Tibial nerve (tissue), 4 donors: ENCODE measurements around the gene TBC1D22B. TPM values are rescaled to one million over a fixed set of nuclear protein-coding genes. Genes with fewer than 3 reads are reported as not detected.

Source experiments
- DNase-seq, 2 donors: peaks; one replicate each; pipeline ENCODE4 v3.0.0-alpha.2; 2019; ENCODE audit warnings: low spot score in 2 of 2
- H3K27ac ChIP-seq, 4 donors: fragments of 200-600 bp; sonication (generic) in 3 of 4; one replicate each; pipeline ENCODE4 v1.5.1; 2017 to 2019; ENCODE audit warnings: mild to moderate bottlenecking in 1 of 4
- H3K27me3 ChIP-seq, 2 donors: fragments of 200-600 bp; sonication (generic) in 1 of 2; one replicate each; pipeline versions ENCODE4 v1.5.1 to v1.6.0; 2017 to 2019
- H3K36me3 ChIP-seq, 3 donors: fragments of 200-600 bp; sonication (generic); one replicate each; pipeline ENCODE4 v1.5.1; 2018 to 2019
- H3K4me1 ChIP-seq, 4 donors: fragments of 200-600 bp; sonication (generic) in 3 of 4; one replicate each; pipeline ENCODE4 v1.5.1; 2017 to 2019
- H3K4me3 ChIP-seq, 4 donors: fragments of 200-600 bp; sonication (generic) in 3 of 4; one replicate each; pipeline ENCODE4 v1.5.1; 2017 to 2019; ENCODE audit warnings: mild to moderate bottlenecking in 1 of 4, moderate library complexity in 1 of 4
- H3K9me3 ChIP-seq, 4 donors: fragments of 200-600 bp; sonication (generic) in 3 of 4; one replicate each; pipeline ENCODE4 v1.5.1; 2017 to 2019
- CTCF ChIP-seq, 5 experiments: fragments of 200-600 bp in 3 of 5; fragments of 450-650 bp in 2 of 5; sonication (generic) in 3 of 5; IDR thresholded peaks; one replicate each; pipeline ENCODE4 v1.5.1; 2016 to 2019; ENCODE audit warnings: antibody characterized with exemption in 5 of 5, mild to moderate bottlenecking in 3 of 5, moderate library complexity in 2 of 5
- EP300 ChIP-seq, 2 donors: sonication (generic); formaldehyde crosslinking; IDR thresholded peaks; one replicate each; pipeline ENCODE4 v1.6.1; 2017; ENCODE audit warnings: antibody characterized with exemption in 2 of 2, mild to moderate bottlenecking in 1 of 2
- POLR2A ChIP-seq, 2 donors: fragments of 450-650 bp; IDR thresholded peaks; one replicate each; pipeline ENCODE4 v1.6.1; 2017; ENCODE audit warnings: antibody characterized with exemption in 2 of 2, mild to moderate bottlenecking in 2 of 2, moderate library complexity in 2 of 2
- WGBS, 2 donors: methylation state at CpG; one replicate each; pipeline ENCODE4 v1.1.5; 2018; 5-methylcytosine and 5-hydroxymethylcytosine counted together
- total RNA-seq, 4 donors: library from RNA; depleted of rRNA; stranded (reverse); fragments of >200 nt; gene quantifications; one replicate each; pipeline ENCODE4 v1.1.0, GENCODE V29; 2016

The TBC1D22B gene
- total RNA-seq, 4 donors from 2014 or later = 5.1 to 9.4 (median 7.7) TPM

- Histone ChIP-seq H3K4me3 (no peak overlapping the region), H3K9me3 (no peaks in the 10 kb centered on the region), H3K4me1 (peaks cover 0 to 26% (median 2%) of the 10 kb centered on the region in 4 donors), H3K36me3 (peaks cover 2 to 34% (median 15%) of the 10 kb centered on the region in 3 donors), H3K27ac (no peak overlapping the region), H3K27me3 (no peaks in the 10 kb centered on the region)
- TF ChIP-seq EP300 (IDR thresholded peaks at IDR 0.05) = no peak
- no peak for TF ChIP-seq POLR2A (IDR thresholded peaks at IDR 0.05)
- 97% methylated on average over 3 of the region's 3 CpGs for WGBS, 2 donors
- no peak for DNase-seq
Measured at GRCh38 chr6:37366910-37367309, 109.3 kb downstream of the TBC1D22B start.

DNA sequence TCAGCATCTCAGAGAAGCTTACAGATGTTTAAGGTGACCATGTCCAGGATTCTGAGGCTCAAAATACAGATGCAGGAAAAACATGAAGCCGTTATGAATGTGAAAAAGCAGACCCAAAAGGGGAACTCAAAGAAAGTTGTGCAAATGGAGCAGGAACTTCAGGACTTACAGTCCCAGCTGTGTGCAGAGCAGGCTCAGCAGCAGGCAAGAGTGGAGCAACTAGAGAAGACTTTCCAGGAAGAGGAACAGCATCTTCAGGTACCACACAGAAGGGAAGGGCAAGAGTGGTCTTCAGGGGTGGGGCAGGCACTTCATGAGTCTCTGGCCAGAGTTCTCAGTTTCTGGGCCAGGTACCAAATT, 111.4 kb downstream of the TBC1D22B start:
- WGBS, 2 donors = 75 to 90% methylated on average over 1 of the region's 1 CpG
- Histone ChIP-seq H3K36me3 (peaks cover 2 to 20% (median 15%) of the 10 kb centered on the region in 3 donors), H3K9me3 (no peaks in the 10 kb centered on the region), H3K27me3 (no peaks in the 10 kb centered on the region), H3K27ac (no peak overlapping the region), H3K4me1 (peaks cover 0 to 26% (median 2%) of the 10 kb centered on the region in 4 donors), H3K4me3 (no peak overlapping the region)
- TF ChIP-seq CTCF (IDR thresholded peaks at IDR 0.05) = no peak
- no peak for DNase-seq

GRCh38 chr6:37369321-37370201, 112.0 kb downstream of the TBC1D22B start:
- H3K4me3 ChIP-seq = no peak overlapping the region
- peak overlapping the region in 1 of 4 donors; percentile 13 for H3K27ac ChIP-seq
- H3K9me3 ChIP-seq = no peaks in the 10 kb centered on the region
- H3K27me3 ChIP-seq = no peaks in the 10 kb centered on the region
- peaks cover 2 to 23% (median 15%) of the 10 kb centered on the region in 3 donors for H3K36me3 ChIP-seq
- peaks cover 0 to 26% (median 2%) of the 10 kb centered on the region in 4 donors for H3K4me1 ChIP-seq
- no peak for DNase-seq
- WGBS, 2 donors = 38 to 45% methylated on average over 1 of the region's 1 CpG
- TF ChIP-seq CTCF (IDR thresholded peaks at IDR 0.05) (no peak), POLR2A (IDR thresholded peaks at IDR 0.05) (no peak), EP300 (IDR thresholded peaks at IDR 0.05) (no peak)

GRCh38 chr6:37371154-37372083, 113.8 kb downstream of the TBC1D22B start:
- Histone ChIP-seq H3K36me3 (peaks cover 2 to 38% (median 15%) of the 10 kb centered on the region in 3 donors), H3K4me1 (peaks cover 0 to 25% (median 2%) of the 10 kb centered on the region in 4 donors)
- 80 to 87% methylated on average over 4 of the region's 4 CpGs for WGBS, 2 donors

More at GRCh38 chr6:37371154-37372083, 113.8 kb downstream of the TBC1D22B start:
- H3K27me3 ChIP-seq = no peaks in the 10 kb centered on the region
- DNase-seq = no peak
- no peak overlapping the region for H3K4me3 ChIP-seq
- H3K9me3 ChIP-seq = no peaks in the 10 kb centered on the region
- H3K27ac ChIP-seq = no peak overlapping the region
- TF ChIP-seq CTCF (IDR thresholded peaks at IDR 0.05) = no peak
- TF ChIP-seq EP300 (IDR thresholded peaks at IDR 0.05) = no peak
- TF ChIP-seq POLR2A (IDR thresholded peaks at IDR 0.05) = no peak
